Right lung (tissue), 10 donors: Measurements from ENCODE around the gene TEX13C. TPM values are rescaled to one million over a fixed set of nuclear protein-coding genes. Genes with fewer than 3 reads are reported as not detected.
"Not testable (repeated sequence)": the region's sequence is repeated elsewhere in the genome, so short reads cannot be mapped to it uniquely, and the experiment has no call there.

ENCODE experiments used
- DNase-seq, 2 donors: peaks; one replicate each; pipeline ENCODE4 v3.0.0-alpha.2; 2013
- long read RNA-seq, 8 donors: transcript quantifications; one replicate each; lab custom pipeline, GENCODE V29; 2026
- polyA plus RNA-seq, 5 donors: library from polyadenylated mRNA; unstranded; fragments of 120-200 nt; gene quantifications; one replicate each; pipeline versions ENCODE4 v1.2.1 to v1.2.3, GENCODE V29; 2013; ENCODE audit warnings: inconsistent platforms in 1 of 5, low replicate concordance in 1 of 5; ENCODE audit not compliant: insufficient read length in 5 of 5, insufficient read depth in 1 of 5

TEX13C gene
- not detected for polyA plus RNA-seq
- long read RNA-seq, donor 1 = 0 reads
- long read RNA-seq, donor 2 = 0 reads
- long read RNA-seq, donor 3 = 0 reads
- long read RNA-seq, donor 4 = 0 reads
- long read RNA-seq, donor 5 = 0 reads
- long read RNA-seq, donor 6 = 0 reads
- long read RNA-seq, donor 7 = 0 reads
- long read RNA-seq, donor 8 = 0 reads

- no peak for DNase-seq
Measured at GRCh38 chrX:125319646-125320521, at the start of gene TEX13C. Gene TEX13C (plus strand): TSS chrX:125319871. CDS start chrX:125320120, 249 bp downstream.

DNA sequence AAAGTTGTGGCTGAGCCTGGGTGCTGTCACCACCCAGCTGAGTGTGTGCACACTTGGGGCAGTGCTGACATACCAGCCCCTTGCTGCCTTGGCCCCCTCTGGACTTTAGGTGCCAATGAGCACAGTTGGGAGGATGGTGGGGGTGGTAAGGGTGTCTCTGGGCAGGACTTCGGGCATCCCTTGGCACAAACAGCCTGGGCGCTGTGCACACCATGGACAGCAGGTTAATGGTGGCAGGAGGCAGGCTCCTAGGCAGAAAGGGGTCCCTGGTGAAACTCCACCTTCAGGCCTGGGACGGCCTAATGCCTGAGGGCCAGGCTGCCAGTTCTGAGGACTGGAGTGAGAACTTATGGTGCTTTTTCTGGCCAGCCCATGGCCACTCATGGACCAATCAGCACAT lies 32.4 kb upstream of the TEX13C start:
- no peak for DNase-seq

GRCh38 chrX:125288343-125288742 lies 31.3 kb upstream of the TEX13C start:
- no peak for DNase-seq

- DNase-seq = no peak
Measured at GRCh38 chrX:125289209-125289608, 30.5 kb upstream of the TEX13C start.

- DNase-seq = no peak
Measured at GRCh38 chrX:125289920-125290319, 29.8 kb upstream of the TEX13C start.

DNA sequence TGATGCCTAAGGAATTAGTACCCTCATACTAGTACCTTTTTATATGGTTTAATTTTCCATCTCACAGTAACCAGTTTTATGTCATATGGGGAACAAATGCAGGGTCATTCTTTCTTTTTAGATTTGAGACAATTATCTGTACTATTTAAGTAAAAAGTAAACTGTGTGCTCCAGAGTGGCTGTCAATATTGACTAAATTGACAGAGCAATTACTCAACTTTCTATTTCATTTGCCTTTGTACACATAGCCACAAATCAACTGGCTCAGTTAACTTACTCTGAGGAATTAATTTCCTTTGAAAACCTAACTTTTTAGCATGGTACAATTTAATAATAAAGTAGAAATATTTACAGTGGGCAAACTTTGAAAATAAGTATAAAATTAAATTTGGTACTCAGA lies 28.5 kb upstream of the TEX13C start:
- DNase-seq = no peak

- no peak for DNase-seq
Measured at GRCh38 chrX:125293850-125294780, 25.6 kb upstream of the TEX13C start.

- no peak for DNase-seq
Measured at GRCh38 chrX:125295337-125295736, 24.3 kb upstream of the TEX13C start.

DNA sequence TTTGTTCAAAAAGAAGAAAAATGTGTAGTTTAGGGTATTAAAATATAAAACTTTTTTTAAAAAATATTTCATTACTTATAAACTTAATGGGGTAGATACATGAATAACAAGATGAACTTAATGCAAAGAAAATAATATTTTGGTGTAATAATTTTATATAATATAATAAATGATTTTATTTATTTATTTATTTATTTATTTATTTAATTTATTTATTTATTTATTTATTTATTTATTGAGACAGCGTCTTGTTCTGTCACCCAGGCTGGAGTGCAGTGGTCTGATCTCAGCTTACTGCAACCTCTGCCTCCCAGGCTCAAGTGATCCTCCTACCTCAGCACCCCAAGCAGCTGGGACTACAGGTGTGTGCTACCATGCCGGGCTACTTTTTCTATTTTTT lies 20.8 kb upstream of the TEX13C start:
- DNase-seq = no peak

GRCh38 chrX:125306335-125306866 lies 13.3 kb upstream of the TEX13C start:
- DNase-seq = no peak

DNA sequence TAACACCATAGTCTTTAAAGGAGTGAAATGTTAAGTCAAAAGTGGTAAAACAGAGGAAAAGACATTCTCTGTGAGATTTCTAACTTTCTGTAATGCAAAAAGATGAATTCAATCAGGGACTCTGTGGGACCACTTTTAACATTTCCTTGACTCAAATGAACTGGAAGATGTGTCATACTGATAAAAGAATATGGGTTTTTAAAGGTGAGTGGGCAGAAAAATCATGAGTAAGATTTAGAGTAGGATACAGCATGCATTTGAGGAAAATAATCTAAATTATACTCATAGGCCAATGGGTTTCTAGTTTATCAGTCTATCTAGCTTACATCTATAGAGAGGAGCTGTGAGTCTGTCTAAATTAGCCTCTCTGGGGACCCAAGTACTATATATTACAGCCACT lies 11.0 kb upstream of the TEX13C start:
- DNase-seq = no peak

- not testable (repeated sequence) for DNase-seq
Measured at GRCh38 chrX:125319166-125319565, 505 bp upstream of the TEX13C start.

DNA sequence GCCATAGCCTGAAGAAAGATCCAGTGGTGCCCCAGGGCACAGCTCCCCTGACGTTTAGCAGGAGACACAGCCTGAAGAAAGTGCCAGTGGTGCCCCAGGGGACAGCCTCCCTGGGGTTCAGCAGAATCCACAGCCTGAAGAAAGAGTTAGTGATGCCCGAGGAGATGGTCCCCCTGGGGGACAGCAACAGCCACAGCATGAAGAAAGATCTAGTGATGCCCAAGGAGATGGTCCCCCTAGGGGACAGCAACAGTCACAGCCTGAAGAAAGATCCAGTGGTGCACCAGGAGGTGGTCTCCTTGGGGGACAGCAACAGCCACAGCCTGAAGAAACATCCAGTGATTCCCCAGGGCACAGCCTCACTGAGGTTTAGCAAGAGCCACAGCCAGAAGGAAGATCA lies 2.8 kb downstream of the TEX13C start:
- no peak for DNase-seq

GRCh38 chrX:125326599-125326998 lies 6.9 kb downstream of the TEX13C start:
- no peak for DNase-seq

GRCh38 chrX:125327891-125328290 lies 8.2 kb downstream of the TEX13C start:
- no peak for DNase-seq

GRCh38 chrX:125333583-125333982 lies 13.9 kb downstream of the TEX13C start:
- no peak for DNase-seq

- DNase-seq = no peak
Measured at GRCh38 chrX:125340490-125340889, 20.8 kb downstream of the TEX13C start.

DNA sequence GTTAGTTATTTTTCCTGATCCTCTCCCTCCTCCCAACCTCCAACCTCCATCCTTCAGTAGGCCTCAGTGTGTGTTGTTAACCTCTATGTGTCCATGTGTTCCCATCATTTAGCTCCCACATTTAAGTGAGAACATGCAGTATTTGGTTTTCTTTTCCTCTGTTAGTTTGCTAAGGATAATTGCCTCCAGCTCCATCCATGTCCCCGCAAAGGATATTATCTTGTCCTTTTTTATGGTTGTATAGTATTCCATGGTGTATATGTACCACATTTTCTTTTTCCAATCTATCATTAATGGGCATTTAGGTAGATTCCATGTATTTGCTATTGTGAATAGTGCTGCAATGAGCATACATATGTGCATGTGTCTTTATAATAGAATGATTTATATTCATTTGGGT lies 54.5 kb downstream of the TEX13C start:
- DNase-seq = no peak
